Middle frontal gyrus (tissue), 1 donor: ENCODE data around the gene AMER3.

ENCODE experiments used
- DNase-seq: peaks from one replicate; pipeline ENCODE4 v3.0.0-alpha.2; 2015; ENCODE audit warnings: low spot score; ENCODE audit errors: extremely low spot score

The AMER3 gene

DNA sequence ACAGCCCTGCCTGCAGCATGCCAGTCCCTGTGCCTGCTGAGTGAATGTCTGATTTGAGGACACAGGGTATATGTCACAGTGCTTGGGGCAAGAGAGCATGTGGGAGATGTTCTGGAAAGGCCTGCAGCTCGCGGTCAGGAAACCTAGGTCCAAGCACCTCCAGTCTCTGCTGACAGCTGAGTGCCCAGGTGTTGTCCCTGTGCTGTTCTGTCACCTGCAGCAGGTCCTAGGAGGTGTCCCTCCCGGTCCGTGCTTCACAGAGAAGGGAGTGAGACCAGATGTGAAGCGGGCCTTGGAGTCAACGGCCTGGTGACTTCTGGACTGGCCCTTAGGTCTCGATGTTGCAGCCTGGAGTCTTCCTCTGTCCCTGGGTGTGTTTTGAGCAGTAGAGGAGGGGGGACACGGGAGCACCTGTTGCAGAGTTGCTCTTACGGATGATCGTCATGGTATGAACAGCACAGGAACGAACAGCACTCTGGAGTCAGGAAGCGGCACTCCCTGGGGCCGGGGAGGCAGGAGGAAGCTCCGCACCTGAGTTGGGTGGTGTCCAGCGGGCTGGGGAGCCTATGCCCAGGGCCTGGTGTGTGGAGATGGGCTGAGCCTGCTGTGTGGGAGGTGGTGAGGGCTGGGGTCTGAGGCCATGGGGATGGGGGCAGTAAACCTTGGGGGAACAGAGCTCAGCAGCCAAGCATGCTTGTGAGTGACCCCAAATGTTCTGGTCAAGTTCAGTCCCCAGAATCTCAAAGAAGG, 59.8 kb downstream of the AMER3 start:
- no peak for DNase-seq
